ENCODE data around the gene KIAA1671.

DNA sequence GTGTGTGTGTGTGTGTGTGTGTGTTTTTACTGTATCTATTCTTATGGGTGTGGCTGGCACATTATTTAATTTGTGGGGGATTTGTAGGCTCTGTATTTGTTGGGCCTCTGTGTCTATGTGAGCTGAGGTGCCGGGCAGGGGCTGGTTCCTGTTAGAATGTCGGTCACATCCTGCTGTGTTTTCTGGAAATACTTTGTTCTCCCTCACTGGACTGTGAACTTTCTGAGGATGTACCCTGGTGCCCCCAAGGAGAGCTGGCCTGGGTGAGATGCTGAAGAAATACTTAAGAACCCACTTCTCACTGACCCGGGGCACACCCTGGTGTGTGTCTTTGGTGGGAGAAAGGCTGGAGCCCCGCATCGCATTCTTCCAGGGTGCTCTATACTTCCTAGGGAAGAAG is 28.6 kb downstream of the KIAA1671 start:
- TF ChIP-seq, protein P1, sequence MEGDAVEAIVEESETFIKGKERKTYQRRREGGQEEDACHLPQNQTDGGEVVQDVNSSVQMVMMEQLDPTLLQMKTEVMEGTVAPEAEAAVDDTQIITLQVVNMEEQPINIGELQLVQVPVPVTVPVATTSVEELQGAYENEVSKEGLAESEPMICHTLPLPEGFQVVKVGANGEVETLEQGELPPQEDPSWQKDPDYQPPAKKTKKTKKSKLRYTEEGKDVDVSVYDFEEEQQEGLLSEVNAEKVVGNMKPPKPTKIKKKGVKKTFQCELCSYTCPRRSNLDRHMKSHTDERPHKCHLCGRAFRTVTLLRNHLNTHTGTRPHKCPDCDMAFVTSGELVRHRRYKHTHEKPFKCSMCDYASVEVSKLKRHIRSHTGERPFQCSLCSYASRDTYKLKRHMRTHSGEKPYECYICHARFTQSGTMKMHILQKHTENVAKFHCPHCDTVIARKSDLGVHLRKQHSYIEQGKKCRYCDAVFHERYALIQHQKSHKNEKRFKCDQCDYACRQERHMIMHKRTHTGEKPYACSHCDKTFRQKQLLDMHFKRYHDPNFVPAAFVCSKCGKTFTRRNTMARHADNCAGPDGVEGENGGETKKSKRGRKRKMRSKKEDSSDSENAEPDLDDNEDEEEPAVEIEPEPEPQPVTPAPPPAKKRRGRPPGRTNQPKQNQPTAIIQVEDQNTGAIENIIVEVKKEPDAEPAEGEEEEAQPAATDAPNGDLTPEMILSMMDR (conservative IDR thresholded peaks at IDR 0.05; ENCODE audit: low read length): no peak
- no peak for TF ChIP-seq EZH2phosphoT487 (IDR thresholded peaks at IDR 0.05; ENCODE audit: borderline replicate concordance)

Data from Loucy (cell line).